M059J (cell line): ENCODE measurements around the gene NDUFAB1. TPM values are rescaled to one million over a fixed set of nuclear protein-coding genes. Genes with fewer than 3 reads are reported as not detected.
"Not testable (repeated sequence)": the region's sequence is repeated elsewhere in the genome, so short reads cannot be mapped to it uniquely, and the experiment has no call there.

Experiments
- DNase-seq: peaks from one replicate; pipeline ENCODE4 v3.0.0-alpha.2; 2012; ENCODE audit warnings: low read depth
- total RNA-seq: library from RNA; depleted of rRNA; stranded (reverse); fragments of >200 nt; shearing (Covaris generic); gene quantifications from 2 replicates; pipeline ENCODE4 v1.2.3, GENCODE V29; 2014

NDUFAB1 gene
- total RNA-seq, 1 experiment from 2014 or later: 156 TPM

DNA sequence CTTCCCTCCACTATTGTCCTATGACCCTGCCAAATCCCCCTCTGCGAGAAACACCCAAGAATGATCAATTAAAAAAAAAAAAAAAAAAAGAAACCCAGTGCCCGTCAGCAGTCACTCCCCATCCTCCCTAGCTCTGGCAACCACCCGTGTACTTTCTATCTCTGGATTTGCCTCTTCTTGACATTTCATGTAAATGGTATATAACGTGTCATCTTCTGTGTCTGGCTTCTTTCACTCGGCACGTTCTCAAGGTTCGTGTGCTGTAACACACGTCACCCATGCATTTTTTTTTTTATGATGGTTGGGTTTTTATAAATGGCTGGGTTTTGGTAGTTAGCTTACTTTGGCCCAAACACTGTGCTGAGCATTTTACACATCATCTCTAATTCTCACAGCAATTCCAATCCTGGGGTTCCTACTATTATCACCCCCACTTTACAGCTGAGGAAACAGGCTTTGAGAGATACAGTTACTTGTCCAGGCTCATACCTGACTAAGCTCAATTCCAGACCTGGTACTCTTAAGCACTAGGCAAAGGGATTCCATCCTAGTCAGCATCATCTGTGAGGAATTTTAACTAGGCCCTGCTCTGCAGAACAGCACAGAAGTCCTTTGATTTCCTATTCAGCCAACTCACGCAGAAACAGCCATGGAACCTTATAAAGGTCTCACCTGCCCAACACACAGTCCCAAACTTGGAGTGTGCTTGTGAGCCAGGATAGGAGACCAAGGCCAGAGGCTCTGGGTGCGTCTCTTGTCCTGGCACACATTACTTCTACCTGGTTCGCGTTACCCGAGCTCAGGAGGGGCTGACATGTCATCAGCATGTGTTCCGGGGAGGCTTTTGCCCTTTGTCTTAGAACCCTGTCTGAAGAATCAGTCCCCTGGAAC is 11.7 kb downstream of the NDUFAB1 start:
- DNase-seq: no peak

DNA sequence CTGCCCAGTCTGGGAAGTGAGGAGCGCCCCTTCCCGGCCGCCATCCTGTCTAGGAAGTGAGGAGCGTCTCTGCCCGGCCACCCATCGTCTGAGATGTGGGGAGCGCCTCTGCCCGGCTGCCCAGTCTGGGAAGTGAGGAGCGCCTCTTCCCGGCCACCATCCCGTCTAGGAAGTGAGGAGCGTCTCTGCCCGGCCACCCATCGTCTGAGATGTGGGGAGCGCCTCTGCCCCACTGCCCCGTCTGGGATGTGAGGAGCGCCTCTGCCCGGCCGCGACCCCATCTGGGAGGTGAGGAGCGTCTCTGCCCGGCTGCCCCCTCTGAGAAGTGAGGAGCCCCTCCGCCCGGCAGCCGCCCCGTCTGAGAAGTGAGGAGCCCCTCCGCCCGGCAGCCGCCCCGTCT is 12.8 kb downstream of the NDUFAB1 start:
- not testable (repeated sequence) for DNase-seq

DNA sequence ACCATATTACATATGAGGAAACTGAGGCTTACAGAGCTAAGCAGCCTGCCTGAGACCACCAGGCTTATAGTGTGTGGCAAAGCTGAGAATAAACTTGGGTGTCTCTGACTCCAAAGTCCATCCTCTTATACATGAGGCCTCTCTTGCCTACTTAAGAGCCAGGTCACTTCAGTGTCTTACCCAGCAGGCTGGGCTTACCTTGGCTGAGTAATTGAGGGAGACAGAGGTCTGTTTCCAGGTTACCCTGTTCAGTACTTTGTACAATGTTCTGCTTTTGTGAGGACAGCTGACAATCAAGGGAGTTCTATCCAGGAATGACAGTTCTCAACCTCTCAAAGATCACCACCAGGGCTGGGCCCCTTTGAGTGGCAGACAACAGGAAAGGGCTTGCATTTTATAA is 14.4 kb downstream of the NDUFAB1 start:
- no peak for DNase-seq

DNA sequence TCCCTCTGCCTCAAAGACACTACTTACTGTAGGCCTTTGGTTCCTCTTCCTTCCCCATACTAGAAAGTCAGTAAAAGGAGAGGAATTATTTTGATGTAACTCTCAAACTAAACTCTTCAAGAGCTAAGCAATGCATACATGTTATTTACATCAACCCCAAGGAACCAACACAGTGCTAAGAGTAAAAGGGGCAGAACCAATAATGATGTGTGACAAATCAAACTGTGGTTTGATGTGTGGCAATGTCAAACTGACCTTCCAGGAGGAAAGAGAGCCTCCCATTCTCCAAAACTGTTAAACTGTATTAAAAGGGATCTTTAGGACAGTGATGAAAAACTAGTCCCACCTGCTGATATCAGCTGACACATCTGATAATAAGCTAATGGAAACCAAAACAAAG is 15.7 kb downstream of the NDUFAB1 start:
- DNase-seq: no peak

DNA sequence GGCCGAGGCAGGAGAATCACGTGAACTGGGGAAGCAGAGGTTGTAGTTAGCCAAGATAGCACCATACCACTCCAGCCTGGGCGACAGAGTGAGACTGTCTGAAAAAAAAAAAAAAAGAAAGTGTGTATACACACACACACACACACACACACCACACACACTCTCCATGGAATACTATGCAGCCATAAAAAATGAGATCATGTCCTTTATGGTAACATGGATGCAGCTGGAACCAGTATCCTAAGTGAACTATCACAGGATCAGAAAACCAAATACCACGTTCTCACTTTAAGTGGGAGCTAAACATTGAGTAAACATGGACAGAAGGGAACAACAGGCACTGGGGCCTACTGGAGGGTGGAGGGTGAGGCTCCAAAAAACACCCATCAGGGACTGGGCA is 16.7 kb downstream of the NDUFAB1 start:
- DNase-seq: no peak

DNA sequence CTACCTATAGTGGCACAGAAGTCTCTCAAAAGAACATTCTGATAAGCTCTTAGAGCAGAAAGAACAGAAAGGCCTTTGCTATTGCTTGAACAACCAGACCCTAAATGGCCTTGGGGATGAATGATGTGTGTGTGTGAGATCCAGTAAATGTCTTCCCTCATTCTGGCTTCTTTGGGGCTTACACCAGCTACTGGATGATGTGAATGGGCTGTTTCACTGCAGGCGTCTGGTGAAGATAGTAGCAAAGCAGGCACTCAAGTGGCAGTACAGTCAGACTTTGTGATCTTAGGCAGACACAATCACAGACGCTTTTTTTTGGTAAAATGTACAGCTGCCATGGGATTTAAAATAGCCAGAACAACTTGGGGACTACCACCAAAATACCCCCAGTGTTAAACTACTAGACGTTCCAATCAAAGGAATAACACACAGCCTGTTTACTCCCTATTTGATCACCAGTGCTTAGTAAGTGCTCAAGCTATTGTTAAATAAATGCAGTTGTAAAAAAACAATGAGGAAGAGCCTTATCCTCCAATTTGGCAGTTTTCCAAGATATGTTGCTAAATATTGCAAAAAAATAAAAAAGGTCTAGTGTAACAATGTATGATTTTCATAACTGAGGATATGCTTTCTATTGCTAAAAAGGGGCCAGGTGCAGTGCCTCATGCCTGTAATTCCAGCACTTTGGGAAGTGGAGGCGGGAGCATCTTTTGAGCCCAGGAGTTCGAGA is 17.9 kb downstream of the NDUFAB1 start:
- DNase-seq: no peak

DNA sequence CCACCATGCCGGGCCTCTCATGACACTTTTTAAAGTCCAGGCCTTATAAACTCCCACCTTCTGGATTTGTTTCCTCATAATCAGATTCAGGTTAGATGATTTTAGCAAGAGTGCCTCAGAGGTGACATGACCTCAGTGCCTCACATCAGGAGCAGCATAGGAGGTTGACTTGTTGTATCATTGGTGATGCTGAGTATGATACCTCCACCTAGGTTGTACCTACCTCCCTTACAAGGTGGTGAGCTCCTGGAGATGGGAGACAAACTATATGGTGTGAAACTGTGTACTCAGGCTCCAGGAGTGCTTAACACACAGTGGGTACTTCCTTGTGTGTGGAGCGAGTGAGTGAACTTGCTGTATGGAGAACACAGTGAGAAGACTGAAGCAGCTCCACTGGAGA is 18.6 kb downstream of the NDUFAB1 start:
- no peak for DNase-seq

DNA sequence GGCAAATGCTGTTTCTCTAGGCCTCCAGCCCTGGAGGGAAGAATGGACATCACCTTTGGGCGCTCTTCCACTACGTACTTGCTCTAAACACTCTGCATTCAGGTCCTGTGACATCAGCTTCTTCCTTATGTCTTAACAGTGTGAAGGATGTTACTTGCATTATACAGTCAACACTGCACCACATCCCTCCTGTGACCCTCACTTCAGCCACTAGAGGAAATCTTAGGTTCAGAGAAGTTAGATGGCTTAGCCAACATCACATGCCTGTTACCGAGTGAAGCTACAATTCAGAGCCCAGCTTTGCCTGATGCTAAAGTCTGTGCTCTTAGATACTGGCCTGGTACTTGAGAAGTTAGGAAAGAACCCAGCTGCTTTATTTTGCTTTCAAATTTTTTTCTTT is 20.3 kb downstream of the NDUFAB1 start:
- no peak for DNase-seq

DNA sequence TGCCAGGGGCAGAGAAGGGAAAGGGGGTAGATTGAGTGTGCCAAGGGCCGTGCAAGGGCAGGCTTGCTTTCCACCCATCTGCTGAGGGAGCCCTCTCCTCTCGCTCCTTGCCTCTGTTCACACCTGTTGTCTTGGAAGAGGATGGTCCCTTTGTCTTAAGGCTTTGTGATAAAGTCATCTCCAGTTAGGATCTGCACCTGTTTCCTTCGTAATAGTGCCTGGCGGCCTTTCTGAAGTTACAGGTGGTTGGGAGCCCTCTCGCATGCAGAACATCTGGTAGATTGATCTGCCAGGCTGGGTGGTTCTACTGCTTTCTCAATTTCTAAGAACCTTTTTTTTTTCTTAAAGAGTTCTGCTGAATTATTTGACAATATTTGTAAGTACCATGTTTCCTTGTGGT is 22.3 kb downstream of the NDUFAB1 start:
- DNase-seq: no peak

DNA sequence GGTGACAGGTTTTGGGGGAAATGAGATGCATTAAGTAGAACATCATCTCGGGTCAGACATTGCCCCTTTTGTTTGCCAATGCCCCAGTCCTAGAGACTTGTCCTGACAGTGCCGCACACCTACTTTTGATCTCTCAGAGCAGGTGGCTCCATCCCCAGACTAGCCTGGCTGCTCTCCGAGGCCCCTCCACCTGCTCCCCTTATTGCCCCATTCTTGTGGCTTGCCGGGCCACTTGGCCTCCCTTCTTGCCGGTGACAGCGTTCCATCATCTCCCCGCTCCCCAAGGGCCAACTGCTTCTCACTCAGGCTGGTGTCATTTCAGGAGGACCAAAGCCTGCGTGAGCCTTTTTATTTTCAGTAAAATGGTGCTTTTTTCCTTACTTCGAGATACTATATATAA is 23.7 kb downstream of the NDUFAB1 start:
- no peak for DNase-seq

DNA sequence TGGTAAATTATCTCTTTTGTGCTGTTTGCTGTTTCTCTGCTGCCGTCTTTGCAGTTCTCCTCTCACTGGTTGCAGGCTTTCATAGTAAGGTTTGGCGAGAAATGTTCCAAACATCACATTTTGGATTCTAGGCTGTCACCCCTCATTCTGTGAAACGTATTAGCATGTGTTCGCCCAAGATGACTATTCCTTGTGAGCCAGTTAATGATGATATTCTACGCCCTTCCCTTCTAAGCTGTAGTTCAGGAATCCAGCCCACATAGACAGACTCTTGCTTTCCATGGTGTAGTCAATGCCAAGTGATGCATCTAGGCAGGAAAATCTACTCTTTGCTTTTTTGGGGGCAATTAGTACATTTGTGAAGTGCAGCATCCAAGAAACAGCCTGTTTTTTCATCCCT is 24.2 kb downstream of the NDUFAB1 start:
- no peak for DNase-seq

DNA sequence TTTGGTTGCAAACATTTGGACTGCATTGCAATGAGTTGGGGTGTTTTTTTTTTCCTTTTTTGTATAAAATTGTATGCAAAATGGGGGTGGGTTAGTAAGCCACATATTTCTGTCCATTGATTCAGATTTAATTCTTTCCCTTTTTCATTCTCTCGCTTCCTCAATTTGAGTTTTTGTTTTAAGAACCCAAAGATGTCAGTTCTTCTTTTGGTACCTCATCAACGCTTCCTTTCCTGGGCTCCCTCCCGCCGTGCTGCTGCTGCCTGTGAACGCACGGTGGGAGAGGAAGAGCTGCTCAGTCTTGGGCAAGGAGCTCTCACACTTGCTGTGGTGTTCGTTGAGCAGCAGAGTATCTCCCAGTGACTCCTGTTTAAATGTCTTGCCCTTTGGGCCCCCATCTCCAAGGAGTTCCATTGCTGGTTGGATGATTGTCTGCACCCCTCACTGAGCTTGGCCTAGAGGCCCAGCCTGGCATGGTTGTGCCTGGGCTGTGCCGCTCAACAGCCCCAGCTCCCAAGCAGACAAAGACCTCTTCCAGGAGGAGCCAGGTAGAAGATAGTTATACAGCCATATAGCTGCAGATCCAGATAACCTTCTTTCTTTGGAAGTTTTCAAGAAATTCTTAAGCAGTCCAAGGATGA is 25.0 kb downstream of the NDUFAB1 start:
- DNase-seq: no peak

DNA sequence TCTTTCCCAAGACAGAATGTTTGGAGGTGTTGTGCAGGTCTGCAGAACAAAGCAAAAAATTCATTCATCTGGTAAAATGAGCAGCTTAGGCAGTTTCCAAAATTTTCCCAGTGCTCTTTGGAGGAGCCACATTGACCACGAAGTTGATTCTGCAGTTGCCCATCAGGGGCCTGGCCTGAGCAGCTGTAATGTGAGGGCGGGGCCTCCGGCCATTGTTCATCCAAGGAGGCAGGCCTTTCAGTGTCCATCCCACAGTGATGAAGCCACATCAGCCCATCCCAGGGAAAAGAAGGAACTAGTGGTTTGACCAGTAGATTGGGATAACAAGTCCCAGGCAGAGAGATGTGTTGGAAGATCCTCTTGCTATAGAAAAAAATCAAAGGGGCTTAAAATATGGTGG is 28.5 kb downstream of the NDUFAB1 start:
- no peak for DNase-seq

DNA sequence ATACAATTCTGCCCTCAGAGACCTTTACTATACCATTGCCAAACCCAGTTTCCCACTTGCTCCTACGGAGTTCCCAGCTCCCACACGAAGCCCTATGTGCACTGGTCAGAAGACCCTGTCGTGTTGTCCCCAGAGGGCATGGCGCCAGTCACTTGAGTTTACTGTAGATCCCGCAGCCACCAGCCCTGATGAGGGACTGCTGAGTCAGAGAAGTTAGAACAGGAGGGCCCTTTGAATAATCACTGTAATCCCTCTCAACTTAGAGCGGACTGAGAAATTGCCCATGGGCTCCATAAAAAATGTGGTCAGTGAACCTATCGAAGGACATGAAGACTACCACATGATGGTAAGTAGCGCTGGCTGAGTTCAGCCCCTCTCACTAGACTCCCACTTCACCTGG is 29.4 kb downstream of the NDUFAB1 start:
- DNase-seq: no peak

DNA sequence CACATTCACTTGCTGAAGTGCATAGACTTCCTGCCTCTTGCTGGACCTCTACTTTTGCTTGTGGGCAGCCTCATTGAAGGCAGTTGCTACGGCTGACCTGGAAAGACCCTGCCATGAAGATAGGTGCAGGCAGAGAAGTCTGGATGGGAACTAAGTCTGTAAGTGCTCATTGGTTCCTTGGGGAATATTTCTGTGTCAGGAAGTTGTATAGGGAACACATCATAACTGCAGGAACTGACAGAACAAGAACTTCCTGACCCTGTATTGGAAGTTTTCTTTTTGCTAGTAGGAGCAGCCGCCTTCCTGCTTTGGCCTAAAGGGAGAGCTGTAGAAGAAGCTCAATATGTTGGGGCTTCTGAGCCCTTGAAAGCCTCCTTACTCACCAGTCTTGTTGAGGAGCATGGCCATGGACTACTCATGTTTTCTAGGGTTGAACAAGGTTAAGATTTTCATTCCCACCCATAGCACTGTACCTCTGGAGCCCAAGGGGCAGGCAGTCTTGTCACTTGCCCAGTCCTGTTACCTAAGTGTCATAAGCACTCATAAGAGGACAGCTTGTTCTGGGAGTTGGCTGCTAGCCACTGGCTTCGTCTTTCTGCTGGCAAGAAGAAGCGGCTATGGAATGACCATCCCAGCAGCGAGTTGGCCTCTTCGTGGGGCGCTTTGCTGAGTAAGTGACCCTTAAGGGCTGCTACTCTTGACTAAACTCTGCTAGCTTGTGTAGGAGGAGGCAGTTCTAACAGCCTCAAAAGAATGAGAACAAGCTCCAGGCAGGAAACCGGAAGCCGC is 31.3 kb downstream of the NDUFAB1 start:
- no peak for DNase-seq

DNA sequence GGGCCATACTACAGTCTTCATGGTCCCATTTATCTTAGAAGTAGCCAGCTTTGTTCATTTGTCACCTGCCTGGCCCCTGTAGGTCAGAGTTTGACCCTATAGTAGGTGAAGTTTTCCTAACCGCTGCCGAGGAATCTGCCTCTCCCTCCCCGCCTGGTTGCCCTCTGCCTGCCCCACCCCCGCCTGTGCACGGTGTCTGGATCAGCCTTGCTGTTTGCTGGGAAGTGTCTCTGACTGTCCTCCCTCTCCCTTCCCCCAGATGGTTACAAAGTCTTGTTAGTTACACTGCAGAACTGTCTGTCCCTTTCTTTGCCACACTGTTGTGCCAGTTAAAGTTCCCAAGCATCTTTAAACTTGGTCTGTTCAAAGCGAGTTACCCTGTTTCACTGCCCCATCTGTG is 32.9 kb downstream of the NDUFAB1 start:
- DNase-seq: no peak

DNA sequence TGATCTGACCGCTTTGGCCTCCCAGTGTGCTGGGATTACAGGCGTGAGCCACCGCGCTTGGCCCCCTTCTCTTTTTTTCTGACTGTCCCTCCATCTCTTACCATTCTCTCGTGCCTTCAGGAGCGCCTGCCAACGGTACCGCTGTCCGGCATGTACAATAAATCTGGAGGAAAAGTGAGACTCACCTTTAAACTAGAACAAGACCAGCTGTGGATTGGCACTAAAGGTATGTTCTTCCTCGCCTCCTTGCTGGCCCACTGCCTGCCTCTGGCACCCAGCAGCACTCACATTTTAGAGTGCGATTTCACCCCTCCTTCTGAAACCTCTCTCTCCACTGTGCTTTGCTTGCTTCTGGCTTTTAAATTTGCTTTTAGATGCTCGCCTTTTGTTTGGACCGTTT is 33.6 kb downstream of the NDUFAB1 start:
- no peak for DNase-seq

DNA sequence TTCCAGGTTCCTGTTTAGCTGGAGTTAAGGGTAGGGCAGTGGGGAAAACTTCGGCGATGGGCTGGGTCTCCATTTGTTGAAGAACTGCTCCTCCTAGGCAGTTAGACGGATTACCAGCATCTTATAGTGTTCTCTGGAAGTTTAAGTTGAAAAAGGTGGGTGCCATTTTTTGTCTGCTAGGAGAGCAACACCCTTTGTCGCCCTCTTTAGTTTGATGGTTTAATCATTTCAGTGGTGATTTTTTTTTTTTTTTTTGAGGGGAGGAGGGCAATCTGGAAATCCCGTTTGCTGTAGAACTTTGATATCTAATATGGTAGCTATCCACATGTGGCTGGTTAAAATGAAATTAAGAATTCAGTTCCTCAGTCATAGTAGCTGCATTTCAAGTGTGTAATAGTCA is 34.5 kb downstream of the NDUFAB1 start:
- no peak for DNase-seq

DNA sequence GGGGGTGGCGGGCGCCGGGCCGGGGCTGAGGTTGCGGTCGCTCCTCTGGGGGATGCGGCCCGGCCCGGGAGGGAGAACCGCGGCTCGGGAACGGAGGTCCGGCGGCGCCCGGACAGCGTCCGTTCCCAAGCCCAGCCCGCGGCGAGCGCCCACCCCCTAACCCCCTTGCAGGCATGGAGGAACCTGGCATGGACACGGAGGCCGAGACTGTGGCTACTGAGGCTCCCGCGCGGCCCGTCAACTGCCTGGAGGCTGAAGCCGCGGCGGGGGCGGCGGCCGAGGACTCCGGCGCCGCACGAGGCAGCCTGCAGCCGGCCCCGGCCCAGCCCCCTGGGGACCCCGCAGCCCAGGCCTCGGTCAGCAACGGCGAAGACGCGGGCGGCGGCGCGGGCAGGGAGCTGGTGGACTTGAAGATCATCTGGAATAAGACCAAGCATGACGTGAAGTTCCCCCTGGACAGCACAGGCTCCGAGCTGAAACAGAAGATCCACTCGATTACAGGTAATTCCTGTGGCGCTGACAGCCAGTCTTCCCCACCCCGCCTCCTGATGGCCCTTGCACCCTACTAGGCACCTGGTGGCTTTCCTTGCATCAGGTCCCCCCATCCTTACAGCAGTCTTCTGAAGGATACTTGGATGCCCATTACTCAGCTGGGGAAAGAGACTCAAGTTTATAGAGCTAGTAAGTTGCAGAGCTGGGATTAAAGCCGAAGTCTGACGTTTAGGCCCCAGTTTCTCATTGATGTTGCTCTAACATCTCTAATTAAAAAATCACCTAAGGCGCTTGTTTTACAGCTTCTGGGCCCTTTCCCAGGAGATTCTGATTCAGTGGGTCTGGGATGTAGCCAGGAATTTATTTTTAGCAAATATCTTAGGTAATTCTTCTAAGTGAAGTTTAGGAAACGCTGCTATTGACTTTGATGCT is 38.1 kb downstream of the NDUFAB1 start:
- DNase-seq: peak; percentile 69

DNA sequence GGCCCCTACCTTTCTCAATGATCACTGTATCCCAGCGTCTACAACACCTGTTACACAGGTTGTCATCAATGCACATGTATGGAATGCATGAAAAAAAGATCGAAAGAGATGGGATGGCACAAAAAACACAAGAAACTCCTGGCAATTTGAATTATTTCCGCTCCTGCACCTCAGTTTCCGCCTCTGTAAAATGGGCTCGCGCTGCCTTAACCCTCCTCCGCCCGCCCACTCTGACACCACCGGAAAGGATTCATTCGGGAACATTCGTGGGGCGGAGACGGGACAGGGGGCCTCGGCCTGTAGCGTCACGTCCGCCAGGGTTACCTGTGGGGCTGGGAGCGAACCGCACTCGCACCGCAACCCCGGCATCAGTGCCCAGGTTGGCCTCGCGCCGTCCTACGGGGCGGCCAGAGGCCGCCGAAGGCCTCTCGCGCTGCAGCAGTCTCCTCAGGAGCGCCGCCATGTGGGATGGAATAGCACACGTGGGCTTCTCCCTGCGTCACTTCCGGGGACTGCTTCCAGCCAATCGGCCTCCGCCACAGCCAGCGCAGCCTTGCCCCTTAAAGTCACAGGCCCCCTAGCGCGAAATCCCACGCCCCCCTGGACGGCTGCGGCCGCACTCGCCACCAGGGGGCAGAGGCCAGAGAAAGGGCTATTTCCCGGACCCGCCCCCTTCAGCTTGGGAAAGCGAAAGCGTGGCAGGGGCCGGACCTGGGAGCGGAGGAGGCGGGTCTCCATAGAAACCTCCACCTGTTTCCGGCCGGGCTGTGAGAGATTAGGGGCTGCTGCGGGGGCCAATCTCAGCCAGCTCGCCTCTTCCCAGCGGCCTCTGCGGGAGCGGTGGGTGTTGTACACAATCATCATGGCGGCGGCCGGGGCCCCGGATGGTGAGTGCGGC is 39.0 kb downstream of the NDUFAB1 start, which contains the start of the genes EARS2 and UBFD1:
Gene EARS2, minus strand, starts transcription at position 470 of the 898 bp plus-strand sequence. Its CDS starts 7 bp downstream, at position 463.
Gene UBFD1, plus strand, starts transcription at position 847 of the 898 bp plus-strand sequence. Its CDS starts 16 bp downstream, at position 863.
- DNase-seq: peak; percentile 98
